ENCODE measurements around the gene CSNK2A2. TPM values are rescaled to one million over a fixed set of nuclear protein-coding genes. Genes with fewer than 3 reads are reported as not detected.

The CSNK2A2 gene
- total and polyA plus RNA-seq, 2 experiments from 2014 or later: 44.7 to 102 TPM

GRCh38 chr16:58198803-58199411, 1.0 kb upstream of the CSNK2A2 start (continued):
- TF ChIP-seq NANOG (IDR thresholded peaks at IDR 0.05; ENCODE audit: borderline replicate concordance) (no peak), EZH2phosphoT487 (IDR thresholded peaks at IDR 0.05; ENCODE audit: unreplicated experiment) (no peak), REST (IDR thresholded peaks at IDR 0.05; ENCODE audit: unreplicated experiment) (no peak), ZNF114 (CRISPR knock-in tag; IDR thresholded peaks at IDR 0.05) (no peak), JUNB (IDR thresholded peaks at IDR 0.05; ENCODE audit: unreplicated experiment) (no peak), EZH2 (IDR thresholded peaks at IDR 0.05; ENCODE audit: low read depth, unreplicated experiment) (no peak), CREB1 (CRISPR knock-in tag; IDR thresholded peaks at IDR 0.05; ENCODE audit: low read depth) (no peak), CTCF (conservative IDR thresholded peaks at IDR 0.05; ENCODE audit: low read depth in 2 of 2) (no peak)

- Histone ChIP-seq H3K79me2 (replicated peaks; ENCODE audit: insufficient read depth) (peaks cover 49% of the 10 kb centered on the region), H3K36me3 (ENCODE audit: insufficient read depth) (peaks cover 24% of the 10 kb centered on the region), H3K4me2 (peak overlapping the region; percentile 99), H3K4me3 (peak overlapping the region; percentile 97), H3F3A (replicated peaks; ENCODE audit: low read depth) (no peaks in the 10 kb centered on the region), H3K27ac (ENCODE audit: low read depth) (no peak overlapping the region), H2AFZ (peak overlapping the region; percentile 66; the same call in 1 of the 2 replicates), H4K20me1 (replicated peaks; ENCODE audit: insufficient read depth) (peaks cover 15% of the 10 kb centered on the region), H3K4me1 (ENCODE audit: insufficient read depth) (peaks cover 19% of the 10 kb centered on the region), H3K27me3 (ENCODE audit: insufficient read depth) (no peaks in the 10 kb centered on the region), H3K9me2 (ENCODE audit: insufficient read depth) (no peaks in the 10 kb centered on the region)
- DNase-seq (ENCODE audit: low spot score) (peak; percentile 30), ATAC-seq (peak; percentile 17; the same call in 2 of the 3 replicates)
- Mint-ChIP-seq H3K4me1 (peaks cover 20% of the 10 kb centered on the region), H3K27ac (no peak overlapping the region), H3K4me3 (peak overlapping the region; percentile 86), H3K27me3 (ENCODE audit: insufficient read depth, low read depth, poor library complexity) (peaks cover 15% of the 10 kb centered on the region), H3K9me3 (no peaks in the 10 kb centered on the region), H3K36me3 (ENCODE audit: low read depth) (peaks cover 41% of the 10 kb centered on the region)
- TF ChIP-seq EZH2 (IDR thresholded peaks at IDR 0.05; ENCODE audit: low read depth, unreplicated experiment) (no peak), CTCF (conservative IDR thresholded peaks at IDR 0.05; ENCODE audit: low read depth in 2 of 2) (no peak), ETS1 (IDR thresholded peaks at IDR 0.05) (no peak), EZH2phosphoT487 (IDR thresholded peaks at IDR 0.05; ENCODE audit: unreplicated experiment) (no peak), NANOG (IDR thresholded peaks at IDR 0.05; ENCODE audit: borderline replicate concordance) (no peak), JUNB (IDR thresholded peaks at IDR 0.05; ENCODE audit: unreplicated experiment) (no peak)
Measured at GRCh38 chr16:58197314-58198012, 443 bp downstream of the CSNK2A2 start.
